Gastrocnemius medialis (tissue), 4 donors: ENCODE measurements around the gene ZPR1.

Experiments used
- CTCF ChIP-seq, 5 experiments: fragments of 450-650 bp in 3 of 5; fragments of 200-600 bp in 2 of 5; sonication (generic) in 2 of 5; IDR thresholded peaks in 4 of 5; conservative IDR thresholded peaks in 1 of 5; 1 replicate in 4 of 5; 2 replicates in 1 of 5; pipeline ENCODE4 v1.5.1; 2016 to 2019; ENCODE audit warnings: antibody characterized with exemption in 5 of 5, mild to moderate bottlenecking in 3 of 5, moderate library complexity in 3 of 5
- POLR2A ChIP-seq, 2 donors: fragments of 450-650 bp; IDR thresholded peaks; one replicate each; pipeline ENCODE4 v1.6.1; 2017; ENCODE audit warnings: antibody characterized with exemption in 2 of 2, mild to moderate bottlenecking in 2 of 2, moderate library complexity in 2 of 2

GRCh38 chr11:116823031-116823843 lies 35.4 kb upstream of the ZPR1 start, which contains the start of gene APOA4:
- TF ChIP-seq CTCF (IDR thresholded peaks at IDR 0.05 in 4 of 5, conservative IDR thresholded peaks at IDR 0.05 in 1 of 5) = no peak
- no peak for TF ChIP-seq POLR2A (IDR thresholded peaks at IDR 0.05)
